Left ventricle myocardium inferior (tissue), 1 donor: ENCODE results near the gene UBC. TPM values are rescaled to one million over a fixed set of nuclear protein-coding genes. Genes with fewer than 3 reads are reported as not detected.

ENCODE experiments used
- DNase-seq: peaks from one replicate; pipeline ENCODE4 v3.0.0-alpha.2; 2020
- H3K27ac ChIP-seq: fragments of 200-600 bp; replicated peaks from 2 replicates; pipeline ENCODE4 v1.8.0; 2021
- H3K27me3 ChIP-seq: fragments of 200-600 bp; 2 replicates; pipeline ENCODE4 v1.8.0; 2021; ENCODE audit warnings: low read depth
- H3K36me3 ChIP-seq: fragments of 200-600 bp; 2 replicates; pipeline ENCODE4 v1.8.0; 2021
- H3K4me1 ChIP-seq: fragments of 200-600 bp; 2 replicates; pipeline ENCODE4 v1.8.0; 2021
- H3K4me3 ChIP-seq: fragments of 200-600 bp; 2 replicates; pipeline ENCODE4 v1.8.0; 2021; ENCODE audit warnings: mild to moderate bottlenecking, moderate library complexity
- H3K9me3 ChIP-seq: fragments of 200-600 bp; replicated peaks from 2 replicates; pipeline ENCODE4 v1.8.0; 2021
- CTCF ChIP-seq: fragments of 200-600 bp; IDR thresholded peaks from 2 replicates; pipeline ENCODE4 v1.8.0; 2021; ENCODE audit warnings: antibody characterized with exemption, mild to moderate bottlenecking, borderline replicate concordance
- intact Hi-C: fragments of 100-400 bp; cut with micrococcal nuclease; formaldehyde crosslinking; loops from one replicate; pipeline ENCODE4 v1.11.0; 2022
- microRNA-seq: library from miRNA; unstranded; fragments of <30 nt; microRNA quantifications from one replicate; pipeline ENCODE4 v1.2.0, GENCODE V29; 2020
- total RNA-seq: library from RNA; stranded (reverse); fragmentation: NEBNext Ultra II Directional; extraction: Animal tissue kit (Norgen Biotek cat#: 25700); gene quantifications from one replicate; pipeline ENCODE4 v1.2.1, GENCODE V29; 2021
- donor health status: DM: no; HTN: yes; CAD: no; lungs with severe emphysema.

The UBC gene
- total RNA-seq, 1 donor from 2014 or later, result 1,154 TPM

GRCh38 chr12:124864326-124864752, 50.1 kb downstream of the UBC start:
- DNase-seq, result no peak
- intact Hi-C loops, result no loop called here
- no peaks in the 10 kb centered on the region for H3K9me3 ChIP-seq
- H3K27ac ChIP-seq, result peak overlapping the region; percentile 52
- no peaks in the 10 kb centered on the region for H3K36me3 ChIP-seq
- H3K27me3 ChIP-seq, result no peaks in the 10 kb centered on the region
- TF ChIP-seq CTCF, result no peak
- peaks cover 29% of the 10 kb centered on the region for H3K4me1 ChIP-seq
- peak overlapping the region; percentile 78 for H3K4me3 ChIP-seq

- Histone ChIP-seq H3K4me3 (peak within 1 kb of the TSS; percentile 78), H3K9me3 (no peaks in the 10 kb centered on the region), H3K36me3 (no peaks in the 10 kb centered on the region), H3K27ac (peak within 1 kb of the TSS; percentile 52), H3K4me1 (peaks cover 29% of the 10 kb centered on the region), H3K27me3 (no peaks in the 10 kb centered on the region)
- DNase-seq, result peak; percentile 83
- intact Hi-C loops, result no loop called here
- no peak for TF ChIP-seq CTCF
Observed at GRCh38 chr12:124863416-124864325, 50.8 kb downstream of the UBC start, which contains the start of gene SCARB1. SCARB1 (minus strand) TSS chr12:124863864; CDS start chr12:124863720, 144 bp downstream.

GRCh38 chr12:124862768-124863415, 51.6 kb downstream of the UBC start:
- intact Hi-C loops, result no loop called here
- Histone ChIP-seq H3K4me3 (peak overlapping the region; percentile 78), H3K27ac (peak overlapping the region; percentile 52), H3K27me3 (no peaks in the 10 kb centered on the region), H3K36me3 (no peaks in the 10 kb centered on the region), H3K4me1 (peaks cover 29% of the 10 kb centered on the region), H3K9me3 (no peaks in the 10 kb centered on the region)
- DNase-seq, result no peak
- no peak for TF ChIP-seq CTCF

GRCh38 chr12:124861898-124862676, 52.4 kb downstream of the UBC start:
- Histone ChIP-seq H3K27me3 (no peaks in the 10 kb centered on the region), H3K9me3 (no peaks in the 10 kb centered on the region), H3K4me3 (no peak overlapping the region), H3K27ac (no peak overlapping the region), H3K4me1 (peaks cover 30% of the 10 kb centered on the region), H3K36me3 (no peaks in the 10 kb centered on the region)
- TF ChIP-seq CTCF, result no peak
- intact Hi-C loops, result no loop called here
- DNase-seq, result no peak

Small RNA genes lying within 50 kb of the gene (microRNA-seq; reads per million reads assigned to microRNA genes)
- gene MIR5188, result not detected

Other genes starting within 250 kb of the UBC start
- 11.1 TPM for gene SCARB1, start 50.8 kb downstream of the UBC start, total RNA-seq
- gene DHX37, start 74.5 kb upstream of the UBC start, total RNA-seq, result 5.5 TPM
- 4.3 TPM for gene BRI3BP, start 79.0 kb upstream of the UBC start, total RNA-seq
- 11.5 TPM for gene AACS, start 150.8 kb upstream of the UBC start, total RNA-seq